ENCODE data around the gene EPN2.

EPN2 gene

DNA sequence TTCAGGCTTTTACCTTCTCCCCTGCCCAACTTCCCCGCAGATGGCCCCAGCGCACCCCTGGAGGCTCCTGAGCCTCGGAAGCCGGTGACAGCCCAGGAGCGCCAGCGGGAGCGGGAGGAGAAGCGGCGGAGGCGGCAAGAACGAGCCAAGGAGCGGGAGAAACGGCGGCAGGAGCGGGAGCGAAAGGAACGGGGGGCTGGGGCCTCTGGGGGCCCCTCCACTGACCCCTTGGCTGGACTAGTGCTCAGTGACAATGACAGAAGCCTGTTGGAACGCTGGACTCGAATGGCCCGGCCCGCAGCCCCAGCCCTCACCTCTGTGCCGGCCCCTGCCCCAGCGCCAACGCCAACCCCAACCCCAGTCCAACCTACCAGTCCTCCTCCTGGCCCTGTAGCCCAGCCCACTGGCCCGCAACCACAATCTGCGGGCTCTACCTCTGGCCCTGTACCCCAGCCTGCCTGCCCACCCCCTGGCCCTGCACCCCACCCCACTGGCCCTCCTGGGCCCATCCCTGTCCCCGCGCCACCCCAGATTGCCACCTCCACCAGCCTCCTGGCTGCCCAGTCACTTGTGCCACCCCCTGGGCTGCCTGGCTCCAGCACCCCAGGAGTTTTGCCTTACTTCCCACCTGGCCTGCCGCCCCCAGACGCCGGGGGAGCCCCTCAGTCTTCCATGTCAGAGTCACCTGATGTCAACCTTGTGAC is 144.7 kb downstream of the EPN2 start:
- DNase-seq (ENCODE audit: low read depth), result no peak

DNA sequence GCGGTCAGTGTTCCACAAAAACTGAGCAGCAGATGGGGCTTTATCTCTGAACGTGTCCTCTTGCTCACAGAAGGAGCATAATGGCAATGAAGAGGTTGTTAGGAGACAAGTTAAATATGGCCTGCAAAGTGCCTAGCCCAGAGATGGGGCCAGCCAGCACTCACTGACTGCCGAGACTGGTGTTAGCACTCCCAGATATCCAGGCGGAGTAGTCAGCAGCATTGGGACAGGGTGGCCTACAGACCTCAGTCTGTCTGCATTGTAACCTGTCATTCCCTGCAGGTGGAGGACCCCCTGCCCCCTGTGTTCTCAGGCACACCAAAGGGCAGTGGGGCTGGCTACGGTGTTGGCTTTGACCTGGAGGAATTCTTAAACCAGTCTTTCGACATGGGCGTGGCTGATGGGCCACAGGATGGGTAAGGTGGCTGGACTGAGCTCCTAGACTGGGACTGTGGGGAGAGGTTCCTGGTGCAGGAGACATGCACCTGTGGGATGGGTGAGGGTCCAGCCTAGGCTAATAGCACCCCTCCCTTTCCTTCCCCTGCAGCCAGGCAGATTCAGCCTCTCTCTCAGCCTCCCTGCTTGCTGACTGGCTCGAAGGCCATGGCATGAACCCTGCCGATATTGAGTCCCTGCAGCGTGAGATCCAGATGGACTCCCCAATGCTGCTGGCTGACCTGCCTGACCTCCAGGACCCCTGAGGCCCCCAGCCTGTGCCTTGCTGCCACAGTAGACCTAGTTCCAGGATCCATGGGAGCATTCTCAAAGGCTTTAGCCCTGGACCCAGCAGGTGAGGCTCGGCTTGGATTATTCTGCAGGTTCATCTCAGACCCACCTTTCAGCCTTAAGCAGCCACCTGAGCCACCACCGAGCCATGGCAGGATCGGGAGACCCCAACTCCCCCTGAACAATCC is 145.6 kb downstream of the EPN2 start:
- no peak for DNase-seq (ENCODE audit: low read depth)

- no peak for DNase-seq (ENCODE audit: low read depth)
These were observed 146.7 kb downstream of the EPN2 start for GRCh38 chr17:19383681-19384470.

DNA sequence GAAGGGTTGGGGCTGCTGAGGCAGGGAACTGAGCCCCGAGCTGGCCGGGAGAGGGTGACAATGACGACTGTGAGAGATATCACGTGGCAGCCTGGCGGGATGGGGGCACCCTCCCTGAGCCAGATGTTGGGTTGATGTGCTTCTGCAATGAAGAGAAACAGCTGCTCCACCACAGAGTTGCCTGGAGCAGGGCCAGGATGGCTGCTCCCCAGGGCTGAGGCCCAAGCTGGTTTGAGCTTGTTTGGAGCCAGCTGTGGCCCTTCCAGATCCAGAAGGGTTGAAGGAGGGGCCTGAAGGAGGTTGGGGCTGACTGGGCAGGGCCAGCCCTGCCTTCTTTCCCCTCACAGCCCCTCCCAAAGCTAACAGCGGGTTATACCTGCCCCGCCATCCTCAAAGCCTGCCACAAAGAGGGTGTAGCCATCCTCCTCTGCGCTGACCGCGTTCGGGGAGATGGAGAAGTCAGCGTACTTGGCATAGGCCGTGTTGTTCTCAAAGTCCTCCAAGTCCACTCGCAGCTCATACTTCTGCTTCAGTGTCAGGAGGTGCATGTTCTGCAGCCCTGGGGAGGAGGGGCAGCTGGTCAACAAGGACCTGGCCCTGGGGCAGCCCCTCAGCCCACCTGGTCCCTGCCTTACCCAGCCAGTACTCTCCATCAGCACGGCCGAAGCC is 147.7 kb downstream of the EPN2 start:
- no peak for DNase-seq (ENCODE audit: low read depth)

- no peak for DNase-seq (ENCODE audit: low read depth)
These were observed 148.4 kb downstream of the EPN2 start for GRCh38 chr17:19385521-19385983.
